Left renal cortex interstitium (tissue), 4 donors: ENCODE results near the gene TRIM24. TPM values are rescaled to one million over a fixed set of nuclear protein-coding genes. Genes with fewer than 3 reads are reported as not detected.
"Not testable (repeated sequence)": the region's sequence is repeated elsewhere in the genome, so short reads cannot be mapped to it uniquely, and the experiment has no call there.

Experiments used
- DNase-seq, 4 donors: peaks; one replicate each; pipeline ENCODE4 v3.0.0-alpha.2; 2013; ENCODE audit warnings: low read depth in 4 of 4, low spot score in 2 of 4, missing footprints in 1 of 4
- polyA plus RNA-seq, 4 donors: library from polyadenylated mRNA; unstranded; fragments of 120-200 nt; gene quantifications; one replicate each; pipeline ENCODE4 v1.2.1, GENCODE V29; 2013; ENCODE audit not compliant: insufficient read length in 4 of 4

The TRIM24 gene
- polyA plus RNA-seq, 4 donors = 51.7 to 58.7 (median 54.9) TPM

DNA sequence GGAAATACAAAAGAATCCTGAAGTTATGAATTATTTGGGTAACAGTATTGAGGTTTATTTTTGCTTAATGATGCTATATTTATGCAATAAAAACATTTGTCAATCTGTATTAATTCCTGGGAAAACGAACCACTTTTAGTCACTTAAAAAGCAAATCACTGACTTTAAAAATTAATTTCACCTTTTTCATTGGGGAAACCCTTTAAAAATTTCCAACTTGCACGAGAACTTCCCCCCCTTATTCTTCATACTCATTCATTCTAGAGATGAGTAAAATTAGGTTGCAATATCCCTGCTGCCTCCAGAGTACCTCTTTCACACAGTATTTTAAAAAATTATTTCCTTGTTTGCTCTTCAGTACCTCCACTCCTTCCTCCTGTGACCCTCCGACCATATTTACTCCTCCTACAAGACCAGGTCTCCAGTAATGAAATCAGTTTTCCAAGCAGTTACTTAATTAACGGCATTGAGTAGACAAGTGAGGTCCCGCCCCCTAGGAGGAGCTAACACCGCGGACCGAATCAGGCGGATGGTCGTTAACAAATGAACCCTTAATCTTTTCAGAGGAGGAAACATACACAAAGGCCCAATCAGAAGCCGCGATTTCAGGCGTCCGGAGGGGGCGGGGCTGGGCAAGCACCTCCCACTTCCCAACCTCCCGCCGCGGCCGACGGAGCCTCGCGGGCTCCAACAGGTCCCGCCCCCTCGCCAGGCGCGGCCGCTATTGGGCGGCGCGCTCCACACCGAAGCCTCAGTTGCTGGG is 465 bp upstream of the TRIM24 start:
- DNase-seq = peak in 3 of 4 donors; percentile 93 to 96 (median 94)

DNA sequence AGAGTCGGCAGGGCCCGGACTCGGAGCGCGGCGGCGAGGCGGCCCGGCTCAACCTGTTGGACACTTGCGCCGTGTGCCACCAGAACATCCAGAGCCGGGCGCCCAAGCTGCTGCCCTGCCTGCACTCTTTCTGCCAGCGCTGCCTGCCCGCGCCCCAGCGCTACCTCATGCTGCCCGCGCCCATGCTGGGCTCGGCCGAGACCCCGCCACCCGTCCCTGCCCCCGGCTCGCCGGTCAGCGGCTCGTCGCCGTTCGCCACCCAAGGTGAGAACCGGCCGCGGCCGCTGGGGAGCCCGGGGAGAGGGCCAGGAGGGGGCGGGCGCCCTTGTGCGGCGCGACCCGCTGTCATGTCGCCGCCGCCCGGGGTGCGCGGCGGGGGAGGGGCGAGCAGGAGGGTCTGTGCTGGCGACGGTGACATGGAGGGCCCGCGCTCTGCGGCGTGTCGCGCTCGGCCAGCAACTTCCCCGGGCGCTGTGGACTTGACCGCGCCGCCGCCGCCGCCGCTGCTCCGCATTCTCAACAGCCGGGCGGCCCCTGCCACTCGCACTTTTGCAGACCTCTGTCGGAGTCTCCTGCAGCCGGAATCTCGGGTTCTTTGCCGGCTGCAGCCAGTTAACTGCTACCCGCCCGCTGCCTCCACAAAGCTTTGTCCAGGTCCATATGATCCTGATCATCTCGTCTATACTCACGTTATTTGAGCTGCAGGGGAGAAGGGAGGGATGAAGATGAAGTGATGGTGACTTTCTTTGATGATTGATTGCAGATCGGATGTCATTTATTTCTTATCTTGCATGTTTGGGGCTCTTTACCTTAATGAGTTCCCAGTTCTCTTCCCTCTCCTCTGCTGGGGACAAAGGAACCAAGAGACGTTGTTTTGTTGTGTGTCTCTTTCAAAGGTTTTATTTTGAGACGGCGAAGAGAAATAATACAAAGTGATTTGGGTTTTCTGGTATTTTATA is 869 bp downstream of the TRIM24 start:
- DNase-seq = peak; percentile 44 to 71 (median 56)

DNA sequence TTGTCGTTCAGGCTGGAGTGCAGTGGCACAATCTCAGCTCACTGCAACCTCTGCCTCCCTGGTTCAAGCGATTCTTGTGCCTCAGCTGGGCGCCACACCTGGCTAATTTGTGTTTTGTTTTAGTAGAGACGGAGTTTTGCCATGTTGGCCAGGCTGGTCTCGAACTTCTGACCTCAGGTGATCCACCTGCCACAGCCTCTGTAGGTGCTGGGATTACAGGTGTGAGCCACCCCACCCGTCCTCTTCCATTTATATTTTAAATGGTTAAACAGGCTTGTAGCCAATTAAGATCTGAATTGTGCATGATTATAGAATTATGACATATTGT is 3.2 kb downstream of the TRIM24 start:
- not testable (repeated sequence) for DNase-seq

DNA sequence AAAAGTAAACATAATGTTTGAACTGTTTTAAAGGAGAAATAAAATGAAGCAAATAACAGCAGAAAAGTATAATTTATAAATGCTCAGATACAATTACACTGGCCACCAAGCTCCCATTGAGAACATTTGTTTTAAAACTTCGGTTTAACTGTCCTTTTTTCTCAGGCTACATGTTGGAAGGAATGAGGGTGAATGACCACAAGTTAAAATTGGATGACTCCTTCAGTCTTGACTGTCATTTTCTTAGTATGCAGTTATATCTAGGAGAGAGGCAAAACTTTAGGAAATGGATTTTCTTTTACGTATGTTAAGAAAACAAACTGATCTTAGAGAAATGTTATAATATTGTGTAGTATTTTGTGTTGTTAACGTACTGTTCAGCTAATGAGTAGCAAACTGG is 5.0 kb downstream of the TRIM24 start:
- no peak for DNase-seq

DNA sequence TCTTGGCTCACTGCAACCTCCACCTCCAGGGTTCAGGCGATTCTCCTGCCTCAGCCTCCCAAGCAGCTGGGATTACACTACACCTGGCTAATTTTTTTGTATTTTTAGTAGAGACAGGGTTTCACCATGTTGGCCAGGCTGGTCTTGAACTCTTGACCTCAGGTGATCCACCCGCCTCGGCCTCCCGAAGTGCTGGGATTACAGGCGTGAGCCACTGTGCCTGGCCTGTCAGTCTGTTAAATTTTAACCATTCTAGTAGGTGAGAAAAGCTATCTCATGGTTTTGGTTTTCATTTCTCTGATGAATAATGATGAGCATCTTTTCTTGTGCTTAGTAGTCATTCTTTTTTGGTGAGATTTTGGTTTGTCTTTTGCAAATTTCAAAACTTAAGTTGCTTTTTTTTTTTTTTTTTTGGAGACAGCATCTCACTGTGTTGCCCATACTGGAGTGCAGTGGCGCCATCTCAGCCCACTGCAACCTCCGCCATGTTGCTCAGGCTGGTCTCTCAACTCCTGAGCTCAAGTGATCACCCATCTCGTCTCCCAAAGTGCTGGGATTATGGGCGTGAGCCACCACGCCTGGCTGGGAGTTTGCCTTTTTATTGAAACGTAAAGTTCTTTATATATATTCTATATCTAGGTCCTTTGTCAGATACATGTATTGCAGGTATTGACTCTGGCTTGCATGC is 6.2 kb downstream of the TRIM24 start:
- not testable (repeated sequence) for DNase-seq

DNA sequence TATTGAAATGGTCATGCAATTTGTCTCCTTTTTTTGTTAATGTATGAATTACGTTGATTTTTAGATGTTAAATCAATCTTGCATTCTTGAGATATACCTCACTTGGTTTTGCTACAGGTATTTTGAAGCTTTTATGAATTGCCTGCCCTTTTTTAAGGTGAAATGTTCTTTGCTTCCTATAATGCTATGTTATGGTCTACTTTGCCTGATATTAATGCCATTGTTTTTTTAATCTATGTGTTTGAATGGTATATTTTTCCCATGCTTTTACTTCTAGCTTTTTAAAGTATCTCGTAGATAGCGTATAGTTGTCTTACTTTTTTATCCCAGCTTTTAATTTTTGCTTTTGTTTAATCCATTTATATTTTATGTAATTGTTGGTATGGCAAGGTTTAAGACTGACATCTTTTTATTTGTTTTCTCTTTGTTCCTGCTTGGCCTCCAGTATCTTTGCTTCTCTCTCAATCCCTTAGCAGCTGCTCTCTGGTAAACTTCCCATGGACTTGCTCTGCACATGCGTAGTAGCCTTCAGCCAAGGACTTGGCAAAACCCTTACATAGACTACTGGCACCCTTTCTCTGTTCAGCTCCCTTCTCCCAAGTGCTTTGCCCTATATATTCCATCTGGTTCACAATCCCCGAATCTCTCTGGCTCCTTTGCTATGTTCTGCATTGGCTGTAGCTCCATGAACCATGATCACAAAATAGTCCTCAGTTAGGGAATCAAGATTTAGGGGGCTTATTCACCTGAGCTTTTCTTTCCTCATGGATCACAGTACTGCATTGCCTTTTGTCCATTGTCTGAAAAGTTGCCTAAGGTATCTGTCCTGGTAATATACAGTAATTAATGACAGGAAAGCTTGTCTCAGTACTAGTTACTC is 8.4 kb downstream of the TRIM24 start:
- DNase-seq = no peak

DNA sequence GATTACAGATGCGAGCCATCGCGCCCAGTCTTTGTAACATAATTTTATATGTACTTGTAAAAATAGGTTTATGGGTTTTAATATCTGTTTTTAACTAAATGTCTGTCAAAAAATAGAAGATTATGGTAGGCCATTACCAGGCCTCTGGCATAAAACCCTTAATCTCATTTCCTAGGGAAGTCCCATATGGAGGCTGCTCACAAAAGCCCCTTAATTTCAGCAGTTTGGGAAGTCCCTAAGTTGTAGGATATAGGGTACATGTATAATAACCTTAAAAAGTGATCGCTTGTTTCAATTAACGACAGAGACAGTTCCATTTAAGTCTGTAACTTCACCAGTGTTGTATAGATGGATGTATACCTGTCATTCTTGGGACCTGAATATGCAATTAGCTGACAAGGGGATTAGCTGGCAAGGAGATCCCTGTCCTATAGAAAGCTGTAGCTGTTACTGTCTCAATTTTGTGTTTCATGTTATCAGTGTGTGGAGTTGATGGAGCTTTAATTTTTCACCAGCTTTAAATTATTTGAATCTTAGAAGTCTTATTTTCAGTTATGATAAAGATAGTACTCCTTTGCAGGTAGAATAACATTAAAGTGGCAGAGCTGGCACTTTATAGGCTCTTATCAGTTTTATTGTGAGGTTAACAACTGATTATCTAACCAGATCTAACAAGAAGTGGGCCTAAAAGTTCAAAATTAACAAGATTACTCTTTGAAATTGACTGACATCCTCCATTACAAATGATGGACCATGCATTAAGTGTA is 10.5 kb downstream of the TRIM24 start:
- DNase-seq = no peak

DNA sequence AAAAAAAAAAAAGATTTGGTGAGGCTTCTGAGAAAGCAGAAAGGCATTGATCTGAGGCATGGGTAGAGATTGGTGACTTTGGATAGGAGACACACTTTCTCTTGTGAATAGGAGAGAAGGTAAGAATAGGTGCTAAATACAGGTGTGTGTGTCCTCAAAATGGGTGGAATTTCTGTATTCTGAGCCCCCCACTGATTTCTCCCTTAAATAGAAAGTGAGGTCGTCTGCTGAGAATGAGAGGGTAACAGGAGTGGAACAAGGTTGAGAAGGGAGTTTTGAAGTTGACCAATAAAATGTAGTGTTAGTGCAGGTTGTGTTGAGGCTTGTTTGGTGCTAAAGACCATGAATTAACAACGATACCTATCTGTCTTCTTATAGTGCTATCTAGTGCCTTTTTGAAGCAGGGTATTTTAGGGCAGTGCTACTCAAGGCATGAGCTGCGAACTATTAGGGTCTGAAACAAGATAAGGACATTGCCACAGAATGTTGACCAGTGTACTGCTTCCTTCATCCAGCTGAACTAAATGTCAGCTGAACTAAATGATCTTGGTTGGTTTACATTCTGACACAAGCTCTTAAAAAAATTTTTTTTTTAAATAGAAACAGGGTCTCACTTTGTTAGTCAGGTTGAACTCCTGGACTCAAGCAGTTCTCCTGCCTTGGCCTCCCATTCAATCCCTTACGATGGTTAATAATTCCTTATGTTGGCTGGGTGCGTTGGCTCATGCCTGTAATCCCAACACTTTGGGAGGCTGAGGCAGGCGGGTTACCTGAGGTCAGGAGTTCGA is 12.4 kb downstream of the TRIM24 start:
- no peak for DNase-seq

DNA sequence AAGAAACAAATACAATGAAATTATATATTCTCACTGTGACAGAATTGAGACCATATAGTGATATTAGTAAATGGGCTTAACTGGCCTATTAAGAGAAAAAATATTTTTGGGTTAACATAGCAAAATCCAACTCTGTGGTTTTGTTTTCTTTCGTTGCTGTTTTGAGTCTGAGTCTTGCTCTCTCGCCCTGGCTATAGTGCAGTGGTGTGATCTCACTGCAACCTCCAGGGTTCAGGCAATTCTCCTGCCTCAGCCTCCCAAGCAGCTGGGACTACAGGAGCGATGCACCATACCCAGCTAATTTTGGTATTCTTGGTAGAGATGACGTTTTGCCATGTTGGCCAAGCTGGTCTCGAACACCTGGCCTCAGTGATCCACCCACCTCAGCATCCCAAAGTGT is 15.3 kb downstream of the TRIM24 start:
- DNase-seq = no peak

DNA sequence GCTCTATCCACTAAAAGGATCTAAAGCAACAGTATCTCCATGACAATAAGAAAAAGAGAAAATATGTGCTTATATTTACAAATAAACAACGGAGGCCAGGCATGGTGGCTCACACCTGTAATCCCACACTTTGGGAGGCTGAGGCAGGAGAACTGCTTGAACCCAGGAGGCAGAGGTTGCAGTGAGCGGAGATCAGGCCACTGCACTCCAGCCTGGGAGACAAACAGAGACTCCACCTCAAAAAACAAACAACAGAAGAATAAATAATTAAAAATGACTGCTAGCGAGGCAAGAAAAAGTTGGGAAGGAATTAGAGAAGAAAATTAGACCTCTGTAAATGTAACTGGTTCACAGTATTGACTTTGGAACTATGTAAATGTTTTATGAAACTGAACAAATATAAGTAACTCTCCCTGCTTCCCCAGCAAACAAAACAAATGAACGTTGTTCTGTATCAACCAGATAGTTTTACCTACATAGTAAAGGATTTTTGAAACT is 17.1 kb downstream of the TRIM24 start:
- no peak for DNase-seq

DNA sequence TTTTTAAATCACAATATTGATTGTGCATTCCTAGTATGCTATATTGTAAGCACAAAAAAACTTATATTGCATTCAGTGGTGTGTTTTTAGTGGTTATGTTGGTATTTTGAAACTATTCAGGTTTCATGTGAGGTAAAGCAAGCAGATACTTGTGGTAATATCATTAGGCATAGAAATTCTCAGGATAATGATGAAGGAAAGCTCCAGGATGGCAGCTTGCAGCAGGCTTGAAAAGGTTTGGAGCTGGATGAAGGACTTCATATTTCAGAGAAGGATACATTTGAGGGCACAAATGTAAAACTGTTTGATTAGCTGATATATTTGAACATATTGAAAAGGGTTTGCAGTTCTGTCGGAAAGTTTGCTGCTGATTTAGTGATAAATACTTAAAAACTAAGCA is 17.5 kb downstream of the TRIM24 start:
- DNase-seq = no peak

DNA sequence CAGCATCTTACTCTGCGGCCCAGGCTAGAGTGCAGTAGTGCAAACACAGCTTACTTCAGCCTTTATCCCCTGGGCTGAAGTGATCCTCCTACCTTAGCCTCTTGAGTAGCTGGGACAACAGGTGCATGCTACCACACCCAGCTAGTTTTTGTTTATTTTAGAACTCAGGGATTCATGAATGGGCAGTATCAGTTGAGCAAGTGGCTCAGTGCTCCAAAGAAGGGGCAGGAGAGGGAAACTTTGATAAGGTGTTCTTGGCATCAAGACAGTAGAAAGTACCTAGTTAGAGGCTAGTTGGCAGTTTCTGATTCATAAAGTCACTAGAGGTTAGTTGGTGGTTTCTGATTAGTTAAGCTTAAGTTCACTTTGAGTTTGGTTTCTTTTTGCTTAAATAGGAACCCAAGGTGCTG is 18.4 kb downstream of the TRIM24 start:
- DNase-seq = no peak

DNA sequence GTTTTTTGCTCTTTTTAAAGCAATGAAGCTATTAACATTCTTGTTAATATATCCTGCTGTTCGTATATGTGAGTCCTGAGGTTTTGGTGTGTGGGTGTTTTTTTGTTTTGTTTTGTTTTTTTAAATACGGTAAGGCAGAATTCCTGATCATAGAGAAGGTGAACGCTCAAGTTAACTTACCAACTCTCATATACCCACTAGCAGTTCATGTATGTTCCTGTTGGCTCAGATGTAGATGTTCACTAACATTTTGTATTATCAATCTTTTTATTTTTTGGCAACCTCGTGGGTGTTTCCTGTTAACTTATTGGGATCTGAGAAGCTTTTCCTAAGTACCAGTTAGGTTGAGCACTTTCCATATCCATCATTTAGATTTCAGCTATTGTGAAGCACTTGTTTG is 20.5 kb downstream of the TRIM24 start:
- no peak for DNase-seq

DNA sequence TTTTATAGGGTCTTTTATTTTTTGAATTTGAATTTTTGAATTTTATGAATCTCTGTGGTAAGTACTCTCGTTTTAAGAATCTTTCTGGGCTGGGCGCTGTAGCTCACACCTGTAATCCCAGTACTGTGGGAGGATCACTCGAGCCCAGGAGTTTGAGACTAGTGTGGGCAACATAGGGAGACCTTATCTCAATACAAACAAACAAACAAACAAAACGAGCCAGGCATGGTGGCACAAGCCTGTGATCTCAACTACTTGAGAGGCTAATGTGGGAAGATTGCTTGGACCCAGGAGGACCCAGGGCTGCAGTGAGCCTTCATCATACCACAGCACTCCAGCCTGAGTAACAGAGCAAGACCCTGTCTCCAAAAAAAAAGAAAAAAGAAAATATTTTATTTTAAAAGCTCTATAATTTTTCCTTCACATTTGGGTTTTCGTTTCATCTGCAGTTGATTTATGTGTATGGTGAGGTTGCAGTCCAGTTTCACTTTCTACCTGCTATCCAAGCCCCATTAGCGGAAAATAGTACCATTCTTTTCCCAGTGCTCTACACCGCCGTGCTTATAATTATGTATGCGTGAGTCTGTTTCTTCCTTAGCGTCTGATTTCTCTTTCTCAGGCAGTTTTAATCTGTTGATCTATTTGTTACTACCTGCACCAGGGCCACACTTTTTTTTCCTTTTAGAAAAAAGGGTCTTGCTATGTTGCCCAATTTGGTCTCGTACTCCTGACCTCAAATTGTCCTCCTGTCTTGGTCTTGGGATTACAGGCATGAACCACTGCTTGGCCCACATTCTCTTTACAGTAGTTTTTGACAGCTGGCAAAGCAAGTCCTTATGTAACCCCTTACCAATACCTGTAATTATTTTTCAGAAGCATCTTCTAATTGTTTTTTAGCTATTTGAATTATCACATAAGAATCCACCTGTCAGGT is 21.7 kb downstream of the TRIM24 start:
- DNase-seq = no peak

DNA sequence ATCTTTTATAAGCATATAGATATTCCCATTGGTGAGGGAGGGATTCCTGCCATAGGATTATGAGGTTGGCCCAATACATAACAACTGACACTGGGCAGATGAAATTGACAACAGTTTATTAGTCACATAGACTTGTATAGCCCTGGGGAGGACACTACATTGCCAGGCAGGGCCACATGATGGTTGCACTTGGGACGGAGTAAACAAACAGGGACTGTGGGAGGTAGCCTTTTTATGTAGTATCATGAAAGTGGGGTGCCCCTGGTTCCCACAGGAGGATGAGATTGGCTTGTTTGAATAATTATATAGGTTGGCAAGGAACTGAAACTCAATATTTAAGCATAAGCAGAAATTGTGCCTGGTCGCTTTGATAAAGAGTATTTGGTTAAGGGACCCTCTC is 23.5 kb downstream of the TRIM24 start:
- no peak for DNase-seq

DNA sequence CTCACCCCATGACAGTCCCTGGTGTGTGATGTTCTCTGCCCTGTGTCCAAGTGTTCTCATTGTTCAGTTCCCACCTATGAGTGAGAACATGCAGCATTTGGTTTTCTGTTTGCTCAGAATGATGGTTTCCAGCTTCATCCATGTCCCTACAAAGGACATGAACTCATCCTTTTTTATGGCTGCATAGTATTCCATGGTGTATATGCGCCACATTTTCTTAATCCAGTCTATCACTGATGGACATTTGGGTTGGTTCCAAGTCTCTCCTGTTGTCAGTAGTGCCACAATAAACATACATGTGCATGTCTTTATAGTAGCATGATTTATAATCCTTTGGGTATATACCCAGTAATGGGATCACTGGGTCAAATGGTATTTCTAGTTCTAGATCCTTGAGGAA is 25.4 kb downstream of the TRIM24 start:
- not testable (repeated sequence) for DNase-seq

DNA sequence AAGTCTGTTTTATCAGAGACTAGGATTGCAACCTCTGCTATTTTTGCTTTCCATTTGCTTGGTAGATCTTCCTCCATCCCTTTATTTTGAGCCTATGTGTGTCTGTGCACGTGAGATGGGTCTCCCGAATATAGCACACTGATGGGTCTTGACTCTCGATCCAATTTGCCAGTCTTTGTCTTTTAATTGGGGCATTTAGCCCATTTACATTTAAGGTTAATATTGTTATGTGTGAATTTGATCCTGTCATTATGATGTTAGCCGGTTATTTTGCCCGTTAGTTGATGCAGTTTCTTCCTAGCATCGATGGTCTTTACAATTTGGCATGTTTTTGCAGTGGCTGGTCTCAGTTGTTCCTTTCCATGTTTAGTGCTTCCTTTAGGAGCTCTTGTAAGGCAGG is 29.1 kb downstream of the TRIM24 start:
- DNase-seq = not testable (repeated sequence)
